PC-9 (cell line): ENCODE data around the gene PCLAF. TPM values are rescaled to one million over a fixed set of nuclear protein-coding genes. Genes with fewer than 3 reads are reported as not detected.
"Not testable (repeated sequence)": the region's sequence is repeated elsewhere in the genome, so short reads cannot be mapped to it uniquely, and the experiment has no call there.

ENCODE experiments used
- BruUV-seq: library from RNA; stranded (reverse); fragments of 400-500 nt; replicated peaks from 2 replicates; lab custom pipeline; 2021; lab: Mats Ljungman, UMichigan
- CTCF ChIA-PET: fragments of 300-600 bp; sonication (Branson Sonifier 250); formaldehyde crosslinking; loops from one replicate; lab custom pipeline; 2022; ENCODE audit warnings: antibody characterized with exemption; lab: Charles Lee
- POLR2A ChIA-PET: fragments of 300-600 bp; sonication (Branson Sonifier 250); formaldehyde crosslinking; loops from one replicate; lab custom pipeline; 2022; ENCODE audit warnings: antibody characterized with exemption; ENCODE audit not compliant: unreplicated experiment; lab: Charles Lee
- DNase-seq, 2 experiments: peaks; one replicate each; pipeline versions ENCODE4 v3.0.0 to v3.0.0-alpha.2; 2015 to 2022; ENCODE audit warnings: mixed read lengths in 1 of 2
- H2AFZ ChIP-seq: fragments of 200-600 bp; sonication (generic); 2 replicates; pipeline ENCODE4 v1.8.1; 2017; ENCODE audit warnings: antibody characterized with exemption
- H3F3A ChIP-seq: fragments of 200-600 bp; sonication (generic); 2 replicates; pipeline ENCODE4 v1.8.1; 2017; ENCODE audit warnings: antibody characterized with exemption, mild to moderate bottlenecking, low read depth; ENCODE audit not compliant: insufficient read depth
- H3K27ac ChIP-seq: fragments of 200-600 bp; sonication (generic); 2 replicates; pipeline ENCODE4 v1.6.1; 2016; ENCODE audit warnings: mixed run types
- H3K27me3 ChIP-seq: fragments of 200-600 bp; sonication (generic); 2 replicates; pipeline ENCODE4 v1.6.1; 2016; ENCODE audit warnings: low read depth, mixed run types; ENCODE audit not compliant: insufficient read depth
- H3K36me3 ChIP-seq: fragments of 200-600 bp; sonication (generic); 2 replicates; pipeline ENCODE4 v1.6.1; 2016; ENCODE audit warnings: low read depth, mixed run types
- H3K4me1 ChIP-seq: fragments of 200-600 bp; sonication (generic); replicated peaks from 2 replicates; pipeline ENCODE4 v1.6.1; 2016; ENCODE audit warnings: mixed run types; ENCODE audit not compliant: insufficient read depth
- H3K4me2 ChIP-seq: fragments of 200-600 bp; sonication (generic); 2 replicates; pipeline ENCODE4 v1.6.1; 2017; ENCODE audit warnings: mixed run types
- H3K4me3 ChIP-seq: fragments of 200-600 bp; sonication (generic); 2 replicates; pipeline ENCODE4 v1.6.1; 2016; ENCODE audit warnings: mixed run types
- H3K79me2 ChIP-seq: fragments of 200-600 bp; sonication (generic); 2 replicates; pipeline ENCODE4 v1.6.1; 2017; ENCODE audit warnings: low read depth, mixed run types
- H3K9me2 ChIP-seq: fragments of 200-600 bp; sonication (generic); 2 replicates; pipeline ENCODE4 v1.8.1; 2017; ENCODE audit warnings: mild to moderate bottlenecking; ENCODE audit not compliant: insufficient read depth
- H3K9me3 ChIP-seq: fragments of 200-600 bp; sonication (generic); 2 replicates; pipeline ENCODE4 v1.8.1; 2016; ENCODE audit warnings: low read depth; ENCODE audit not compliant: insufficient read depth
- H4K20me1 ChIP-seq: fragments of 200-600 bp; sonication (generic); 2 replicates; pipeline ENCODE4 v1.8.1; 2017; ENCODE audit not compliant: insufficient read depth
- CTCF ChIP-seq: fragments of 200-600 bp; sonication (generic); conservative IDR thresholded peaks from 2 replicates; pipeline ENCODE4 v1.6.1; 2017; ENCODE audit warnings: mixed run types, antibody characterized with exemption, mild to moderate bottlenecking, moderate library complexity
- EZH2 ChIP-seq: fragments of 200-600 bp; sonication (generic); IDR thresholded peaks from 2 replicates; pipeline ENCODE4 v1.8.0; 2017; ENCODE audit warnings: antibody characterized with exemption, low read depth
- intact Hi-C: fragments of 100-400 bp; cut with micrococcal nuclease; formaldehyde crosslinking; loops from one replicate; pipeline ENCODE4 v1.10.0; 2022; ENCODE audit not compliant: unreplicated experiment
- total RNA-seq: library from RNA; stranded (reverse); gene quantifications from 2 replicates; pipeline ENCODE4 v1.2.3, GENCODE V29; 2021

The PCLAF gene
- total RNA-seq, 1 experiment from 2014 or later, result 70.4 TPM

- Histone ChIP-seq H3K9me3 (no peaks in the 10 kb centered on the region), H3K27ac (no peak overlapping the region), H3K27me3 (no peaks in the 10 kb centered on the region), H3K4me1 (no peaks in the 10 kb centered on the region), H4K20me1 (no peaks in the 10 kb centered on the region), H3K9me2 (no peaks in the 10 kb centered on the region), H3K36me3 (no peaks in the 10 kb centered on the region), H3K79me2 (no peaks in the 10 kb centered on the region), H3K4me3 (no peak overlapping the region), H2AFZ (no peak overlapping the region), H3F3A (no peaks in the 10 kb centered on the region), H3K4me2 (no peak overlapping the region)
- TF ChIP-seq CTCF (no peak), EZH2 (no peak)
- CTCF ChIA-PET, result interaction anchor here (0.7 to 0.8 kb wide), 2 partner anchors 11 to 495 kb away, joined by 7 to 11 read pairs; no protein-coding TSS in a partner anchor
- POLR2A ChIA-PET, result interaction anchor here (0.7 kb wide), 3 partner anchors 28 to 907 kb away, joined by 5 to 14 read pairs (median 8); no protein-coding TSS in a partner anchor
- intact Hi-C loops, result no loop called here
- no peak for DNase-seq
- BruUV-seq, result no TSS peak
These were observed 17.3 kb upstream of the PCLAF start for GRCh38 chr15:64398575-64398974.

GRCh38 chr15:64396789-64397188 lies 15.5 kb upstream of the PCLAF start:
- ChIA-PET CTCF (no interaction called here), POLR2A (interaction anchor here (0.6 kb wide), 1 partner anchor 310 kb away, joined by 7 read pairs; no protein-coding TSS in a partner anchor)
- Histone ChIP-seq H2AFZ (no peak overlapping the region), H3F3A (no peaks in the 10 kb centered on the region), H3K27me3 (no peaks in the 10 kb centered on the region), H3K4me2 (no peak overlapping the region), H3K79me2 (no peaks in the 10 kb centered on the region), H3K4me1 (no peaks in the 10 kb centered on the region), H4K20me1 (no peaks in the 10 kb centered on the region), H3K4me3 (no peak overlapping the region), H3K9me2 (no peaks in the 10 kb centered on the region), H3K27ac (no peak overlapping the region), H3K36me3 (no peaks in the 10 kb centered on the region), H3K9me3 (no peaks in the 10 kb centered on the region)
- TF ChIP-seq EZH2 (no peak), CTCF (no peak)
- DNase-seq, result no peak
- BruUV-seq, result no TSS peak
- intact Hi-C loops, result no loop called here

- H3K4me1 ChIP-seq, H3K4me2 ChIP-seq, H3K9me3 ChIP-seq, intact Hi-C loops, H3K27me3 ChIP-seq, H3F3A ChIP-seq, CTCF ChIA-PET, POLR2A ChIA-PET, H2AFZ ChIP-seq, H3K27ac ChIP-seq, H3K36me3 ChIP-seq, DNase-seq, H3K4me3 ChIP-seq, H3K9me2 ChIP-seq, H4K20me1 ChIP-seq, BruUV-seq: not testable (repeated sequence)
- peaks cover 15% of the 10 kb centered on the region for H3K79me2 ChIP-seq
These were observed 11.2 kb upstream of the PCLAF start for GRCh38 chr15:64392471-64392870.

GRCh38 chr15:64389036-64389435 lies 7.8 kb upstream of the PCLAF start:
- Histone ChIP-seq H2AFZ (no peak overlapping the region), H3K4me3 (no peak overlapping the region; the same call in 1 of the 2 replicates), H3K36me3 (no peaks in the 10 kb centered on the region), H4K20me1 (no peaks in the 10 kb centered on the region), H3F3A (no peaks in the 10 kb centered on the region), H3K79me2 (peaks cover 15% of the 10 kb centered on the region), H3K9me2 (no peaks in the 10 kb centered on the region), H3K27me3 (no peaks in the 10 kb centered on the region), H3K4me2 (peak overlapping the region; percentile 72), H3K9me3 (no peaks in the 10 kb centered on the region), H3K27ac (no peak overlapping the region), H3K4me1 (no peaks in the 10 kb centered on the region)
- intact Hi-C loops, result no loop called here
- ChIA-PET CTCF (no interaction called here), POLR2A (no interaction called here)
- TF ChIP-seq CTCF (no peak), EZH2 (no peak)
- no peak for DNase-seq
- TSS peak; percentile 62 for BruUV-seq
